Smooth muscle cell (in vitro differentiated cells): ENCODE measurements around the gene MPPED2. TPM values are rescaled to one million over a fixed set of nuclear protein-coding genes. Genes with fewer than 3 reads are reported as not detected.
A peak's percentile ranks its signal among the peaks of the same experiment; 100 is the strongest.

ENCODE experiments used
- DNase-seq: peaks from one replicate; lab custom pipeline; 2025; ENCODE audit not compliant: unreplicated experiment; lab: John Stamatoyannopoulos, UW
- H2AFZ ChIP-seq: fragments of 200-600 bp; sonication (generic); 2 replicates; pipeline ENCODE4 v1.6.0; 2016; ENCODE audit warnings: antibody characterized with exemption, low read depth, mild to moderate bottlenecking
- H3F3A ChIP-seq: fragments of 200-600 bp; sonication (generic); 2 replicates; pipeline ENCODE4 v1.6.0; 2017; ENCODE audit warnings: antibody characterized with exemption, low read depth
- H3K27ac ChIP-seq: fragments of 200-600 bp; sonication (generic); 2 replicates; pipeline ENCODE4 v1.5.1; 2016; ENCODE audit warnings: low read depth, mild to moderate bottlenecking
- H3K27me3 ChIP-seq: fragments of 200-600 bp; sonication (generic); 2 replicates; pipeline ENCODE4 v1.6.1; 2016; ENCODE audit warnings: low read depth, mild to moderate bottlenecking
- H3K36me3 ChIP-seq: fragments of 200-600 bp; sonication (generic); 2 replicates; pipeline ENCODE4 v1.5.1; 2016; ENCODE audit warnings: low read depth
- H3K4me1 ChIP-seq: fragments of 200-600 bp; sonication (generic); 2 replicates; pipeline ENCODE4 v1.5.1; 2016; ENCODE audit warnings: low read depth
- H3K4me2 ChIP-seq: fragments of 200-600 bp; sonication (generic); 2 replicates; pipeline ENCODE4 v1.6.0; 2016; ENCODE audit warnings: mild to moderate bottlenecking
- H3K4me3 ChIP-seq: fragments of 200-600 bp; sonication (generic); 2 replicates; pipeline ENCODE4 v1.5.1; 2016; ENCODE audit warnings: mild to moderate bottlenecking
- H3K79me2 ChIP-seq: fragments of 200-600 bp; sonication (generic); 2 replicates; pipeline ENCODE4 v1.6.0; 2016; ENCODE audit warnings: low read depth, mild to moderate bottlenecking
- H3K9ac ChIP-seq: fragments of 200-600 bp; sonication (generic); 2 replicates; pipeline ENCODE4 v1.6.0; 2016; ENCODE audit warnings: low read depth
- H3K9me3 ChIP-seq: fragments of 200-600 bp; sonication (generic); replicated peaks from 2 replicates; pipeline ENCODE4 v1.5.1; 2016; ENCODE audit warnings: low read depth
- H4K20me1 ChIP-seq: fragments of 200-600 bp; sonication (generic); 2 replicates; pipeline ENCODE4 v1.6.0; 2016; ENCODE audit warnings: low read depth
- CTCF ChIP-seq: fragments of 200-600 bp; sonication (generic); IDR thresholded peaks from 2 replicates; pipeline ENCODE4 v1.5.1; 2017; ENCODE audit warnings: borderline replicate concordance, mild to moderate bottlenecking, antibody characterized with exemption; ENCODE audit not compliant: insufficient read depth, poor library complexity, severe bottlenecking
- WGBS: methylation state at CpG from one replicate; pipeline ENCODE4 v1.1.7; 2016; ENCODE audit warnings: low lambda C conversion rate; 5-methylcytosine and 5-hydroxymethylcytosine counted together
- polyA plus RNA-seq: library from polyadenylated mRNA; unstranded; fragments of >200 nt; fragmentation: Nextera tagmentation; extraction: Ambion mirVana; gene quantifications from 2 replicates; pipeline ENCODE4 v1.2.1, GENCODE V29; 2016
- total RNA-seq: library from RNA; depleted of rRNA; stranded (reverse); fragments of >200 nt; gene quantifications from 2 replicates; pipeline ENCODE4 v1.2.3, GENCODE V29; 2014

MPPED2 gene
- total and polyA plus RNA-seq, 2 experiments from 2014 or later: 0.82 to 1.4 TPM

GRCh38 chr11:30485222-30485621 lies 100.9 kb downstream of the MPPED2 start:
- Histone ChIP-seq H3K27me3 (no peaks in the 10 kb centered on the region), H3K4me1 (peaks cover 46% of the 10 kb centered on the region), H3F3A (no peaks in the 10 kb centered on the region), H3K9me3 (no peaks in the 10 kb centered on the region), H4K20me1 (no peaks in the 10 kb centered on the region), H2AFZ (no peak overlapping the region), H3K36me3 (no peaks in the 10 kb centered on the region), H3K27ac (no peak overlapping the region), H3K4me3 (no peak overlapping the region), H3K79me2 (no peaks in the 10 kb centered on the region), H3K9ac (no peak overlapping the region), H3K4me2 (no peak overlapping the region)
- TF ChIP-seq CTCF: no peak
- DNase-seq: no peak
- 83% methylated on average over 3 of the region's 3 CpGs for WGBS

GRCh38 chr11:30483056-30483455 lies 103.1 kb downstream of the MPPED2 start:
- H3K27ac ChIP-seq: no peak overlapping the region
- H3K36me3 ChIP-seq: no peaks in the 10 kb centered on the region
- no peaks in the 10 kb centered on the region for H3K79me2 ChIP-seq
- H3K4me3 ChIP-seq: no peak overlapping the region
- no peaks in the 10 kb centered on the region for H3K9me3 ChIP-seq
- H3F3A ChIP-seq: no peaks in the 10 kb centered on the region
- TF ChIP-seq CTCF: no peak
- H3K9ac ChIP-seq: no peak overlapping the region
- WGBS: 31% methylated on average over 3 of the region's 3 CpGs
- DNase-seq: no peak
- peaks cover 44% of the 10 kb centered on the region for H3K4me1 ChIP-seq
- H3K27me3 ChIP-seq: no peaks in the 10 kb centered on the region
- H4K20me1 ChIP-seq: no peaks in the 10 kb centered on the region
- H3K4me2 ChIP-seq: no peak overlapping the region
- no peak overlapping the region for H2AFZ ChIP-seq

GRCh38 chr11:30481796-30482195 lies 104.4 kb downstream of the MPPED2 start:
- H3K4me2 ChIP-seq: peak overlapping the region; percentile 26
- 44% methylated on average over 4 of the region's 4 CpGs for WGBS

More at GRCh38 chr11:30481796-30482195, 104.4 kb downstream of the MPPED2 start:
- no peaks in the 10 kb centered on the region for H4K20me1 ChIP-seq
- H3K9ac ChIP-seq: no peak overlapping the region
- H3K4me1 ChIP-seq: peaks cover 41% of the 10 kb centered on the region
- H3K36me3 ChIP-seq: no peaks in the 10 kb centered on the region
- DNase-seq: no peak
- no peak overlapping the region for H3K4me3 ChIP-seq
- no peak for TF ChIP-seq CTCF
- no peaks in the 10 kb centered on the region for H3K79me2 ChIP-seq
- peak overlapping the region; percentile 52 for H2AFZ ChIP-seq
- peak overlapping the region; percentile 3 for H3K27ac ChIP-seq
- no peaks in the 10 kb centered on the region for H3F3A ChIP-seq
- no peaks in the 10 kb centered on the region for H3K9me3 ChIP-seq
- H3K27me3 ChIP-seq: no peaks in the 10 kb centered on the region
